Uterus (tissue), 4 donors: ENCODE measurements around the gene IFIT3. TPM values are rescaled to one million over a fixed set of nuclear protein-coding genes. Genes with fewer than 3 reads are reported as not detected.
A peak's percentile ranks its signal among the peaks of the same experiment; 100 is the strongest.

Experiments used
- DNase-seq, 2 donors: peaks; one replicate each; pipeline ENCODE4 v3.0.0-alpha.2; 2019 to 2020
- H3K27ac ChIP-seq, 2 donors: fragments of 200-600 bp; sonication (generic); 1 replicate in 1 of 2; 2 replicates in 1 of 2; pipeline ENCODE4 v1.5.1; 2016 to 2018
- H3K27me3 ChIP-seq, 2 donors: fragments of 200-600 bp; sonication (generic); one replicate each; pipeline ENCODE4 v1.5.1; 2018 to 2019; ENCODE audit warnings: control low read depth in 1 of 2
- H3K36me3 ChIP-seq, 2 donors: fragments of 200-600 bp; sonication (generic); one replicate each; pipeline ENCODE4 v1.5.1; 2019; ENCODE audit warnings: control low read depth in 1 of 2
- H3K4me1 ChIP-seq, 2 donors: fragments of 200-600 bp; sonication (generic); one replicate each; pipeline ENCODE4 v1.5.1; 2018 to 2019; ENCODE audit warnings: control low read depth in 1 of 2
- H3K4me3 ChIP-seq, 2 donors: fragments of 200-600 bp; sonication (generic); 1 replicate in 1 of 2; 2 replicates in 1 of 2; pipeline ENCODE4 v1.5.1; 2018 to 2019; ENCODE audit warnings: mild to moderate bottlenecking in 1 of 2
- H3K9me3 ChIP-seq, 2 donors: fragments of 200-600 bp; sonication (generic); one replicate each; pipeline ENCODE4 v1.5.1; 2019; ENCODE audit warnings: control low read depth in 1 of 2
- CTCF ChIP-seq, 4 experiments: fragments of 200-600 bp in 2 of 4; fragments of 450-650 bp in 2 of 4; sonication (generic) in 2 of 4; IDR thresholded peaks; one replicate each; pipeline ENCODE4 v1.5.1; 2016 to 2019; ENCODE audit warnings: antibody characterized with exemption in 4 of 4, mild to moderate bottlenecking in 2 of 4, moderate library complexity in 1 of 4
- POLR2A ChIP-seq, 2 donors: fragments of 450-650 bp; IDR thresholded peaks; one replicate each; pipeline ENCODE4 v1.6.1; 2016; ENCODE audit warnings: antibody characterized with exemption in 2 of 2, mild to moderate bottlenecking in 1 of 2, moderate library complexity in 1 of 2
- intact Hi-C: fragments of 100-400 bp; cut with DNase I; formaldehyde crosslinking; loops from one replicate; pipeline ENCODE4 v1.15.1; 2023; ENCODE audit warnings: low total_unique reads
- total RNA-seq, 4 donors: library from RNA; depleted of rRNA in 3 of 4; stranded (reverse); fragments of >200 nt in 3 of 4; gene quantifications; one replicate each; pipeline versions ENCODE4 v1.1.0 to v1.2.4, GENCODE V29; 2014 to 2023
- donor health status: DM: yes; HTN: yes; CAD: no.

IFIT3 gene
- total RNA-seq, 4 donors from 2014 or later, result 6.9 to 25.3 (median 15.6) TPM

DNA sequence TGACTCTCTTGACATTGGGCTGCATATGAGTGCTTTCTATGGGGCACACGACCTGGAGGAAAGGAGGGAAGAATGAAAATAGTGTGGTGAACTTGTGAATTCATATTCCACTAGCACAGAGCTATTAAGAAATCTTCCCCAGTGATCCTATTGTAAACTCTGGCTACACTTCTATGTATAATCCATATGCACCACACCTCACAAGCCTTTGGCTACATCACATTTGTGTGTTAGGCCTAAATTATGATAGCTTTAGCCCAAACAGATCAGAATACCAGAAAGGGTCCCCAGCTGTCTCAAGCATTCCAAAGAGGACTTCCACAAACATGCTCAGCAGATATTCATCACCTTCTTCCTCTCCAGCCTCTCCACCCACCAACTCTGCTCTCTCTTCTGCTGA lies 40.3 kb downstream of the IFIT3 start:
- H3K4me1 ChIP-seq, result no peaks in the 10 kb centered on the region
- H3K27ac ChIP-seq, result no peak overlapping the region
- TF ChIP-seq CTCF (IDR thresholded peaks at IDR 0.05), result no peak
- no peak for TF ChIP-seq POLR2A (IDR thresholded peaks at IDR 0.05)
- H3K27me3 ChIP-seq, result no peaks in the 10 kb centered on the region
- intact Hi-C loops, result no loop called here
- H3K36me3 ChIP-seq, result no peaks in the 10 kb centered on the region
- H3K4me3 ChIP-seq, result no peak overlapping the region
- no peak for DNase-seq
- H3K9me3 ChIP-seq, result no peaks in the 10 kb centered on the region

- Histone ChIP-seq H3K27ac (no peak overlapping the region), H3K9me3 (no peaks in the 10 kb centered on the region), H3K36me3 (no peaks in the 10 kb centered on the region), H3K27me3 (no peaks in the 10 kb centered on the region), H3K4me1 (peaks cover 0 to 8% of the 10 kb centered on the region in 2 donors), H3K4me3 (no peak overlapping the region)
- DNase-seq, result peak in 1 of 2 donors; percentile 39
- TF ChIP-seq POLR2A (IDR thresholded peaks at IDR 0.05) (no peak), CTCF (IDR thresholded peaks at IDR 0.05) (peak; percentile 38 to 55 (median 53))
- intact Hi-C loops, result no loop called here
Measured at GRCh38 chr10:89369156-89370105, 41.6 kb downstream of the IFIT3 start.

DNA sequence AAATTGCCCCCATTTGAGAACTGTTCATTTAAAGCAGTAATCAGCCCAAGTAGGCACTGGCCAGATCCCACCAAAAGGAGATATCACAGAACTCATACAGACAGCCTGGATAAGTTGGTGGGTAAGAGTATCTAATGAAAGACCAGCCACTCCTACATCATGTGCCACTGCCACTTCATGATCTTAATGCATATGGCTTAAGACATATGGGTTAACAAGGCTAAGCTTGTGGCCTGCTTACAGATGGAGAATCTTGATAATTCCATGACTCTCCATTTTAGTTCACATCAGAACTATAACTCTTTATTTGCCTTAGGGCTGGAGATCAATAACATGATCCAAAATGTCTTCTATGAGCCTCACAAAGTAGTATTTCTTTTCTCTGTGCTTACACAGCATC lies 43.3 kb downstream of the IFIT3 start:
- TF ChIP-seq CTCF (IDR thresholded peaks at IDR 0.05), result no peak
- no peak for TF ChIP-seq POLR2A (IDR thresholded peaks at IDR 0.05)
- H3K27me3 ChIP-seq, result no peaks in the 10 kb centered on the region
- no peaks in the 10 kb centered on the region for H3K9me3 ChIP-seq
- no peaks in the 10 kb centered on the region for H3K36me3 ChIP-seq
- intact Hi-C loops, result no loop called here
- no peak overlapping the region for H3K4me3 ChIP-seq
- DNase-seq, result no peak
- H3K27ac ChIP-seq, result no peak overlapping the region
- peaks cover 0 to 8% of the 10 kb centered on the region in 2 donors for H3K4me1 ChIP-seq

- no peak overlapping the region for H3K27ac ChIP-seq
- H3K36me3 ChIP-seq, result no peaks in the 10 kb centered on the region
- TF ChIP-seq CTCF (IDR thresholded peaks at IDR 0.05), result no peak
- no peak for TF ChIP-seq POLR2A (IDR thresholded peaks at IDR 0.05)
- intact Hi-C loops, result no loop called here
- no peak for DNase-seq
- H3K27me3 ChIP-seq, result no peaks in the 10 kb centered on the region
- peaks cover 0 to 8% of the 10 kb centered on the region in 2 donors for H3K4me1 ChIP-seq
- no peak overlapping the region for H3K4me3 ChIP-seq
- no peaks in the 10 kb centered on the region for H3K9me3 ChIP-seq
Measured at GRCh38 chr10:89371987-89372386, 44.2 kb downstream of the IFIT3 start.
